NCI-H2227 treated with DMSO at 0.1 percent for 48 hours (cell line): ENCODE measurements around the gene FAM81B.
"Not testable (repeated sequence)": the region's sequence is repeated elsewhere in the genome, so short reads cannot be mapped to it uniquely, and the experiment has no call there.

ENCODE experiments used
- DNase-seq: peaks from one replicate; lab custom pipeline; 2025; lab: John Stamatoyannopoulos, UW

The FAM81B gene

GRCh38 chr5:95390812-95391492 is at the start of gene FAM81B:
Gene FAM81B (plus strand): TSS chr5:95391366. CDS start chr5:95391390, 24 bp downstream.
- no peak for DNase-seq

GRCh38 chr5:95341444-95341843 is 49.7 kb upstream of the FAM81B start:
- DNase-seq, result not testable (repeated sequence)

GRCh38 chr5:95347506-95348120 is 43.6 kb upstream of the FAM81B start:
- no peak for DNase-seq

GRCh38 chr5:95350631-95351030 is 40.5 kb upstream of the FAM81B start:
- DNase-seq, result no peak

- no peak for DNase-seq
These were observed 38.5 kb upstream of the FAM81B start for GRCh38 chr5:95352691-95353090.

DNA sequence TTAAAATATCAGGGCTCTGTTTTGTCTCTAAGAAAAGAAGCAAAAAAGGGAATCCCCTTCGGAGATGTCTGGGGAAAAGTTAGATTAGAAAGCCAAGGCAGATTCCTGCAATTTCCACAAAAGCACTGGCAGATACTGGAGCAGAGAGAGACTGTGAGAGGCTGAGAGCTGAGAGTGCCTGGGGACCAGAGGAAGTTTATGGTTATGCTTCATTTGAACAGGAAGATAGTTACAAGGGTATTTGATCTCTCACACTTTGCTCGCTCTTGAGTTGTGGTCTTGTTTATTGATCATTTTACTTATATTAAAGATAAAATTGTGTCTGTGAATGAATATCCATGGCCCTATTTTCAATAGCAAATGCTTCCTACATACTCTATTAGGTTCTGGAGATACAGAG is 32.8 kb upstream of the FAM81B start:
- no peak for DNase-seq

DNA sequence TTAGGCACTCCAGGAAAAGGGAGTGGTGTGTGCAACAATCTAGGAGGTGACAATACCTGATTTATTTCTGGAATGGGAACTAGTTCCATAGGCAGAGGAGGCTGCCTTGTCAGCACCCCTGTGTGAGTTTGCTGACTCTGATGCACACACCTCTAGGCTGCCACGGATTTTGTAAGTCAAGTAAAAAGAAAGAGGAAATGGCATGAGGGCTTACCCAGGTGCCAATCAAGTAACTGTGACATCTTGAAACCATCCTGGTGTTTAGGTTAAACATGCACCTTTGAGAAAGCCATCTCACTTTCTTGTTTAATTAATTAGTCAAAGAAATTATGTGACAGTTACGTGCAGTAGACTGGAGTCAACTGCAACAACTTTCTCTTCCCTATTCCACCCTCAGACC is 32.3 kb upstream of the FAM81B start:
- DNase-seq, result no peak

DNA sequence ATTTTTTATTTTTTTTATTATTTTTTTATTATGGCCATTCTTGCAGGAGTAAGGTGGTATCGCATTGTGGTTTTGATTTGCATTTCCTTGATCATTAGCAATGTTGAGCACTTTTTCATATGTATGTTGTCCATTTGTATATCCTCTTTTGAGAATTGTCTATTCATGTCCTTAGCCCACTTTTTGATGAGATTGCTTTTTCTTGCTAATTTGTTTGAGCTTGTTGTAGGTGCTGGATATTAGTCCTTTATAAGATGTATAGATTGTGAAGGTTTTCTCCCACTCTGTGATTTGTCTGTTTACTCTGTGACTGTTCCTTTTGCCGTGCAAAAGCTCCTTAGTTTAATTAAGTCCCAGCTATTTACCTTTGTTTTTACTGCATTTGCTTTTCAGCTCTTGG is 30.5 kb upstream of the FAM81B start:
- DNase-seq, result not testable (repeated sequence)

GRCh38 chr5:95365302-95366095 is 25.7 kb upstream of the FAM81B start:
- DNase-seq, result no peak

GRCh38 chr5:95369782-95370181 is 21.4 kb upstream of the FAM81B start:
- DNase-seq, result no peak

- no peak for DNase-seq
These were observed 17.1 kb upstream of the FAM81B start for GRCh38 chr5:95374061-95374460.

GRCh38 chr5:95375591-95375990 is 15.6 kb upstream of the FAM81B start:
- no peak for DNase-seq

GRCh38 chr5:95379133-95379532 is 12.0 kb upstream of the FAM81B start:
- no peak for DNase-seq

GRCh38 chr5:95380103-95380628 is 11.0 kb upstream of the FAM81B start:
- no peak for DNase-seq

DNA sequence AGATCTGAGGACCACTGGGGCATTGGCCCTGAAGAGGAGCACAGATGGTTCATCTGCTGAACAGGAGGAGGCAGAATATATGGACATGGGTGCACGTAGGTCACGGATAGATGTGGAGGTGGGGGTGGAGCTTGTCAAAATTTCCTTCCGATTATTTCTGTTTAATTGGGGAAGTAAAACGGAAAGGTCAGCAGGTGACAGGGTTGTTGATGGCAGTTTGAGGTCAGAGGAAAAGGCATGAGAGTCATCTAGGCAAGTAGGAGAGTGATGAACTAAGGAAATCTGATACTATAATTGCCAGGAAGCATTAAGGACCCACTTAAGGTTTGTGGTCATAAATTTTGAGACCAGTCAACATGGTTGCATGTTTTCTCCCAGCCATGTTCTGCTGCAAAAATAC is 8.4 kb upstream of the FAM81B start:
- peak; percentile 26 for DNase-seq

DNA sequence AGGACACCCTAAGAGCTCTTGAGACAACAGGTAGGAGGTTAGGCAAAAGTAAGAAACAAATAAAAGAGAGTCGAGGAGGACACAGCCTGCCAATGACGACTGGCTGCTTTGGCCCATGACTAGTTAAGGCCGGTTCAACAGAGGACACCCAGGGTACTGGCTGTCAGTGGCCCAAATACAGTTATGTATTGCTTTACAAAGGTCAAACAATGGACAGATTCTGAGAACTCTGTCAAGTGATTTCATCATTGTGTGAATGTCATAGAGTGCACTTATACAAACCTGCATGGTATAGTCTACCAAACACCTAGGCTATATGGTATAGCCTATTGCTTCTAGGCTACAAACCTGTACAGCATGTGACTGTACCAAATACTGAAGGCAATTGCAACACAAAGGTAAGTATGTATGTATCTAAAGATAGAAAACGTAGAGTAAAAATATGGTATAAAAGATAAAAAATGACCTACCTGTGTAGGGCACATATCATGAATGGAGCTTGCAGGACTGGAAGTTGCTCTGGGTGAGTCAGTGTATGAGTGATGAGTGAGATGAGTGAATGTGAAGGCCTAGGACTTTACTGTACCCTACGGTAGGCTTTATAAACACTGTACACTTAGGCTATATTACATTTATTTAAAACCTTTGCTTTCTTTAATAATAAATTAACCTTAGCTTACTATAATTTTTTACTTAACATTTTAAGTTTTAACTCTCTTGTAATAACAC is 6.5 kb upstream of the FAM81B start:
- no peak for DNase-seq

DNA sequence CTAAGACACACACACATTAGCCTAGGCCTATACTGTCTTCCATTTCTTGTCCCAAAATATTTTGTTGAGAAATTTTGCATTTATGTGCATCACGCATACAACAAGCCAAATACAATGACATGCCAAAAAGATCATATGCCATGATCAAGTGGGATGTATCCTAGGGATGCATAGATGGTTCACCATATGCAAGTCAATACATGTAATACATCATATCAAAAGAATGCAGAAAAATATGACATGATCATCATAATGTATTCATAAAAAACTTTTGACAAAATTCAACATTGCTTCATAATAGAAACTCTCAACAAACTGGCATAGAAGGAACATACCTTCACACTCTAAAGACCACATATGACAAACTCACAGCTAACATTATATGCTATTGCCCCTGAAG is 5.8 kb upstream of the FAM81B start:
- no peak for DNase-seq

GRCh38 chr5:95391965-95392364 is 799 bp downstream of the FAM81B start:
- DNase-seq, result not testable (repeated sequence)

- no peak for DNase-seq
These were observed 1.5 kb downstream of the FAM81B start for GRCh38 chr5:95392593-95393182.

DNA sequence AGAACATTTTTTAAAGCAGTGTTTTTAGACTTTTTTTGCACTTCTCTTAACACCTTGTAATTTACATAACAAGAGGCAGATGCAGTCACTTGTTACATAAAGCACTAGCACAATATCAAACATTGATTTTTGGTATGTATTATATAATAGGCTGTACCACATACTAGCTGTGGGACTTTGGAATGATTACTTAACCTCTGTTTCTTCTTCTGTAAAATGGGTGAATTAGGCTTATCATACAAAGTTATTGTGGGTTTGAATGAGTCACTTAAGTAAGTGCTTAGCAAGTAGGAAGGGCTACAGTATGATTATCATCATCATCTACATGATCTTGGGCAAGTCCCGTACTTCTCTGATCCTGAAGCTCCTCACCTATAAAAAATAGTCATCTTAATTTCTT is 2.1 kb downstream of the FAM81B start:
- DNase-seq, result no peak

GRCh38 chr5:95398989-95399388 is 7.8 kb downstream of the FAM81B start:
- no peak for DNase-seq

DNA sequence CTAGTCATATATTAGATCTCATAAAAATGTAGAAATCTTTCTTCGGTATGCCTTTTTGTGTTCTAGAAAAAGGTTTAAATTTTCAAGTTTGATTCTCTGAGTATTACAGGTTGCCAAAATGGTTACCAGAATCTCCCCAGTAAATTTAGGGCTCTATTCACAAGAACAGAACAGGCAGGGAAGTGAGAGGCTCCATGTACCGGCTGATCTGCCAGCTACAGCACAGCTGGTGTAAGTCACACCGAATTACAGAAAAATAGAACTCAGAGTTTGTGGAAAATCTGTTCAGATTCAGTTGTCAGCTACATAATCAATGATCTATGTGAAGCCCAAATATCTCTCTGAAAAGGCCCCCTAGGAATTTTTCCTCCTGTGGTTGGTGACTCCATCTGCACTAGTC is 10.5 kb downstream of the FAM81B start:
- no peak for DNase-seq
